Measurements from ENCODE around the gene INPP4B. TPM values are rescaled to one million over a fixed set of nuclear protein-coding genes. Genes with fewer than 3 reads are reported as not detected.
A peak's percentile ranks its signal among the peaks of the same experiment; 100 is the strongest.

The INPP4B gene
- polyA plus RNA-seq, 12 donors = 17.7 to 45.1 (median 36.1) TPM; not detected in 1

DNA sequence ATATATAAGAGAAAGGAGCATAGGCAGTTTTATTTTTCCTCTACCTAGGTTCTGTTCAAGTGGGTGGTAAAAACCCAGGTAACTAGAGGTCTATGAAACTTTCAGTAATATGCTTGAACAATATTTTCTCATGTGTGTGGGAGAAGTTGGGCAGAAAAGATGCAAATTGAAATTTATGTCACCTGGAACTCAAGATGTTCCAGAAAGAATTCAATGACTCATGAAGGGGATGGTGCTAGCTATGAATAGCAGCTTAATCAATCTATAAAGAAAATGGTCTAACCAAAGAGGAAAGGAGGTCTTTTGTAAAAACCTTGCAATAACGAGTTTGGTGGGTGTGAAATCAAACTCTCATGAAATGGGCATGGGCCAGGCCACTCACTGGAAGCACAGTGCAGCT is 263.8 kb downstream of the INPP4B start:
- no peak for DNase-seq

DNA sequence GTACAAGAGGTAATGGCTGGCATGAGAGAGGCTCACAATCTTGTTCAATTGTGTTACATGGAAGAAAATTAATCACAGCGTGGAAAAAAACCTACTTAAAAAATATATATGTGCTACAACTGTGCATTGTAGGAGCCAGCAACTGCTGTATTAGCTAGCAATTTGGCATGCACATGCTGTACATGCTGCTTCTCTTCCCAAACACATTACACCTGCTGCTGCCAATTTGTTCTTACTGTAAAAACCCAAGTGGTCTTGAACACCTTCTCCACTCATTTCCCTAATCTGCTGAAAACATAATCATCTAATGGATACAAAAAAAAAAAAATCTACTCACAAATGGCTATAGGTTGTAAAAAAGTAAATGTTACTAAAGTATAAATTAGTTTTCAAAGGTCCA is 264.2 kb downstream of the INPP4B start:
- DNase-seq = no peak

DNA sequence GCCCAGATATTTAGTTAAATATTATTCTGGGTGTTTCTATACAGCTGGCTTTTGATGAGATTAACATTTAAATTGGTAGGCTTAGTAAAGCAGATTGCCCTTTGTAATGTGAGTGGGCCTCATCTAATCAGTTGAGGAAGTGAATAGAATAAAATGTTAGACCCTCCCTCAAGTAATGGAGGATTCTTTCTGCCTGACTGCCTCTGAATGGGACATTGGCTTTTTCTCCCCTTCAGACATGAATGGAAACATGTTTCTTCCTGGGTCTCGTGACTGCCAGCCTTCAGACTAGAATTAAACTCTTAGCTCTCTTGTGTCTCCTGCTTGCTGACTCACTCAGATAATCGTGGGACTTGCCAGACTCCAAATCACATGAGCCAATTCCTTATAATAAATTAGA is 266.7 kb downstream of the INPP4B start:
- DNase-seq = no peak

DNA sequence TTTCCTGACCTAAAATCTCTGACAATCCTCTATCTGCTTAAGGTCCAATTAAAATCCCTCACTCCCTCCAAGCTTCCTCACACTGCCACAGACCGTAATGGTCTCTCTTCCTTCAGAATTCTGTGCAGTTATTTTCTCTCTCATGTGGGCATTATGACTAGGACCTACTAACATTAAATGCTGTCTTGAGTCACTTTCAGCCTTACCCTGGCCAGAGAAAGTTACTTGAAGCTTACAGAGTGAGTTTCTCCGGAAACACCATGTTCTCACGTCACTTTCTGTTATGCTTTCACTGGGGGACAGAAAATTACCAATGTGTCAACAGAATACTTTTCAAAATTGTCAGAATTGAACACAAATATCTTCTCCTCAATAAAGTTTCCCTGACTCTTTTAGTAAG is 271.8 kb downstream of the INPP4B start:
- no peak for DNase-seq

DNA sequence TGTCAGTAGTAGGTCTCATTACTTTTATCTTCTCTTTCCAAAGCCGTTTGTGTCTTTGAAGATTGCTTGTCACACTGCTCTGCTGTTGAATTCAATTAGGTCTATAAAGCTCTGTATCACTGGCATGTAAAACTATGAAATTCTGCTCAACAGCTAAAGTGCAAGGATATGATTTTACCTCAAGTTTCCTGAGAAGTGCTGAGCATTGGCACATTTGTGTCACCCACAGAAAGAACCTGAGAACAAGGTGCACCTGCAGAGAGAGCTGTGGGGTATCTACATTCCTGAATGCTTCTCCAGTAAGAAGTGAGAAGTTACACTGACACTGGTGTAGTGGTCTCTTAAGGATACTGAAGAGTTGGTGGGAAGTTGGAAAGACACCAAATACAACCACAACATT is 274.0 kb downstream of the INPP4B start:
- no peak for DNase-seq

DNA sequence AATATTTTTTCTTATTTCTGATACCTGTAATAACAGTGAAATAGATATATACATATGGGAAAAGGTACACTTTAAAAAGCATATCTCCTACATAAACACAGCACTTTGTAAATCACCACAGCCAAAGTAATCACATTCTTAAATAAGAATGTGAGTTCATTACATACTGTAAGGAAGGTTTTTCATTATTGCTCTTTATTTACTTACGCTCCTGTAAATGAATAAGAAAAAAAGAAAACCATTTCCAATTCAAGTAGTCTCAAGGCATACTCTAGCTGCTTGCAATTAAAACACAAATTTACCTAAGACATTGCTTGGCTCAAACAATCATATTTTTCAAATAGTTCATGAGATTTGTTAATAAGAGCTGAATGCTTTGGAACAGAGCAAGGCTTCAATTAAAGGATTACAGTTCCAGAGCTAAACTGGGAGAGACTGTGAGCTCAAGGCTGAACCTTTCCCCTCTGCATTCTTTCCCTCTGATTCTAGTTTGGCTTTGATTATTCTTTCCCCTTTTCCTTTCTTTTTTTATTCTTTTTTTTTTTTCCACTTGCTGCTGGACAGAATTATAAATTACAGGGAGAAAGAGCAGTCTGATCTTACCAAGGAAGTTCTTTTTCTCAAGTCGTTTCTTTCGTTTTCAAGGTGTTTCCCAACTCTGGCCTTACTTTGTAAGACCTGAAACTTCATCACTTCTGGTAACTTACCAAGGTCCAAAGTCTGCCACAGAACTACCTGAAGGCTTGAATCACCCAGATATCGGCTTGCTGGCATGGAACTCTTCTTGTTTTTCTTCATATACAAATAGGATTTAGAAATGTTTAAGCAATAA is 278.3 kb downstream of the INPP4B start:
- DNase-seq = peak; percentile 33

DNA sequence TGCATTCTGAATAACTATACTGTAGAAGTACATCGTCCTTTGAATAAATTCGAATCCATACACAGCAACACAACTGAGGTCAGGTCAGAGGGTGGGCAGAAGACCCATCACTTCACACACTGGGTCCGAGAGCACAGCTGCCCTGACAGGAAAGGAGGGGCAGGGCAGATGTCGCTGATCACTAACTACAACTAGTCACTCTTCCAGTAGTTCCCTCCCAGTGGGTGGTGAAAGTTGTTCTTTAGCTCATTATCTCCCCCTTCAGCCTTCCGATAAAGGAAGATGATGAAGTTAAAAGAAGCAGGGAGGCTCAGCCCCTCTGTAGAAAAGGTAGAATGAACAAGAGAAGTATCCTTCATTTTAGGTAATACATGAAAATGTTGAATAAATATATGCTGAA is 278.9 kb downstream of the INPP4B start:
- no peak for DNase-seq

DNA sequence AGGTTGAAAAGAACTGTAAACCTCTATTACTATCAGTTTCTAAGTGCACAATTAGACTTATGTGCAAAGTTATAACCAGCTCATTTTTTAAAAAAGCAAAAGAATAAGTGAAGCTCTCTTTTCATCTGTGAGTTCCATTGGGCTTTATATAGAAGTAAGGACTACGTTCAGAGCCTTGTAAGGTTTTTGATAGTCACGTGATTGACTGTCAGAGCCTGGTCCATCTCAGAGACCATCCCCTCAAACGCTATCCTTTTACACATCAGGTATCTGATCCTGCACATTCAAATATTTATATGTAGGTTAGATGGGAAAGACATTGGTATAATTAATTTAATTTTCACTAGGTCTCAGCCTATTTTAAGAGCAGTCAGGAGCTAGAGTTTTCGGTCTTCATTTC is 279.3 kb downstream of the INPP4B start:
- DNase-seq = no peak

DNA sequence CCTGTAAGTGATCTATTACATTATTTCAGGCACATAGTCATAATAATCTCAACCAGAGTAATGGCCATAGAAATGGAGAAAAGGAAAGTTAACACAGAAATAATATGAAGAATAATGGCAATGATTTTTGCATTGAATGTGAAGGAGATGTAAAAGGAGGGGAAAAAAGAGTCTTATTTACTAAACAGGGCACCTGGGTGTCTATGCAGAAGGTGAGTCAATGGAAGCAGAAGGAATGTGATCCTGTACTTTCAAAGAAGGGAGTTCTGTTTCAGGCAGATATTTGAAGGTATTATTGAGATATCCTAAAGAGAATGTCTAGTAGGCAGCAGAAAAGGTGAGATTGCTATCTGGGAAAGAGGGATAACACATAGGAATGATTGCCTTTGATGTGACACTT is 279.9 kb downstream of the INPP4B start:
- no peak for DNase-seq

DNA sequence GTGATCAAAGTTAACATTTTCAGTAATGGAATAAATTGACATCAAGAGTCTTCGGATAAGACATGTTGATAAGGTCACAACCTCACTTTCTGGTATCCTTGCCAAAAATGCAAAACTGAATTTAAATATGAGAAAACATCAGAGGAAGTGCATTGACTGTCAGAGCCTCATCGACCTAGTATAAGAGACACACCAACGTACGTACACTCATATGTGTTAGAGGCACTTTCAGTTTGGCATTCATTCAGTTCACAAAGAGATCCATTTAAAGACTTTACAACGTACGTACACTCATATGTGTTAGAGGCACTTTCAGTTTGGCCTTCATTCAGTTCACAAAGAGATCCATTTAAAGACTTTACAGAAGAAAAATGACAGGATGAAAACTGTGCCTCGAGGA is 280.3 kb downstream of the INPP4B start:
- DNase-seq = no peak

DNA sequence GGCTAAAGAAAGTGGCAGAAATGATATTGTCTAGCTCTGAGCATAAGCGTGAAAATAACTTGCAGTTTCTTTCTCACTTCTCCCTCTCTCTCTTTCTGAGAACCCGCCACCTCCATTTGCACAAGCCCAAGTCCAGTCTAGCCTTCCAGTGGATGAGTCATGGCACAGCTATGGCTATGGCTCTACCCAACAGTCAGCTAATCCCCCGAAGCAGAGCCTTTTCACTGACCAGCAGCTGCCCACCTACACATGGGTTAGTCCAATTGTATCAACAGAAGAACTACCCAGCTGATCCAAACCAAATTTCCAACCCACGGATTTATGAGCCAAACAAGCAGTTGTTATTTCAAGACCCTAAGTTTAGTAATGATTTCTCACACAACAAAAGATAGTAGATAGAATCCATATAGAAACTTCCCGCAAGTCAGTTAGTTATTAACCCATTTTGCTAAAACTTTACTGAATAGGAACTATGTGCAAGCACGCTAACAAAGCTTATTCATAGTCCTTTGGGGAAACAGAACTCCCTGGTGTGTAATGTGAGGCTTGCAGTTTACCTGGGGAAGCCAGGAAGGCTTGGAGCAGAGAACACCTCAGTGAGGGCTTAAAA is 282.3 kb downstream of the INPP4B start:
- DNase-seq = no peak

DNA sequence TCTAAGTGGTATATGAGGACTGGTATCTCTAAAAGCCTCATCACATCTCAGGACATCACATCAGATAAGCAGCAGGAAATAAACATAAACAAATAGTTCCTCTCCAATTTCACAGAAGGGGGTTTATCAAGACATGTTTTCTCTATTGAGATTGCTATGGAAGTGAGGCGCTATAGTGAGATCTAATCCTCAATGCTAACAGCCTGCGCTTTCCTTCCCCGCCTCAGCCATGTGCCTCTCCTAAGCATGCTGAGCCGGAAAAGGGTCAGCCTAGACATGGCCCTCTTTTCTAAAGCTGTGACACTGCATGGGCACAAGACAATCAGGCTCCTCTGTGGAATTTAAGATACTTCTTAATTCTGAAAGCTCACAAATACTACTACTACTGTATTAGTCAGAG is 286.1 kb downstream of the INPP4B start:
- DNase-seq = no peak

DNA sequence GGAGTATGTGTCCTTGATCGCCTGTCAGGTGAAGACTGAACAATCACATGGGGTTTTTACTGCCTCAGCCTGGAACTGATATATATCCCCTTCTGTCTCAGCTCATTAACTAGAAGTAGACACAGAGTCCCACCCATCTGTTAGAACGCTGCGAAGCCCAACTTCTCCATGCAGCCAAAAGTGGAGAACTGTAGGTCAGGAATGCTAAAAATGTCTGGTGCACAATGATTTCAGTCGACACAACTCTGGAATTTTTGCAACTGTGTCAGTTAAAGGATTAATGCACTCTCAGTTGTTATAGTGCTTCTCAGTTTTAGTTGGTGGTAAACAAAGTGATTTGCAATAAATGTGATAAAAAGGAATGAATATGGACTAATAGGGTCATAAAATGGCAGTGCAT is 287.2 kb downstream of the INPP4B start:
- no peak for DNase-seq

DNA sequence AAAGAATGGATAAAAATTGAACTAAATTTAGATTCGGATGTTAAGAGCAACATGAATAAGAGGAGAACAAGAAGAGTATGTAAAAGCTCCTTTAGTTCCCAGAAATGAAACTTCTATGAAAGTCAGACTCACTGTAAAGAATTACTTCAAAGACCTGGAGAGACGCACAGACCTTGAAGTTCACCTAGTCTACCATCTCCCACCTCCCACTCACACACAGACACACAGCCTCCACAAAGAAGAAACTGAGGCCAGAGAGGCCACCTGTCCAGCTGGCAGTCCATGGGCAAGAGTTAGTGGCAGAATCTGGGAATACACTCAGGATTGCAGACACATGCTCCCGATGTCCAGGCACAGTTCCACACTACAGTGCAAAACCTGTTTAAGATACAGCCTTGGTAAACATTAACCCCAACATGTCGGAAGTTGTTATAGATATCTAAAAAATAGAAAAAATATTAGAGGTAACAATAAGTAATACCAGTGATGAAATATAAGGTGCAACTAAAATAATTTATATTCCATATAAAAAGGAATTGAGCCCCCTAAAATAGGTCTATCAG is 288.8 kb downstream of the INPP4B start:
- no peak for DNase-seq

DNA sequence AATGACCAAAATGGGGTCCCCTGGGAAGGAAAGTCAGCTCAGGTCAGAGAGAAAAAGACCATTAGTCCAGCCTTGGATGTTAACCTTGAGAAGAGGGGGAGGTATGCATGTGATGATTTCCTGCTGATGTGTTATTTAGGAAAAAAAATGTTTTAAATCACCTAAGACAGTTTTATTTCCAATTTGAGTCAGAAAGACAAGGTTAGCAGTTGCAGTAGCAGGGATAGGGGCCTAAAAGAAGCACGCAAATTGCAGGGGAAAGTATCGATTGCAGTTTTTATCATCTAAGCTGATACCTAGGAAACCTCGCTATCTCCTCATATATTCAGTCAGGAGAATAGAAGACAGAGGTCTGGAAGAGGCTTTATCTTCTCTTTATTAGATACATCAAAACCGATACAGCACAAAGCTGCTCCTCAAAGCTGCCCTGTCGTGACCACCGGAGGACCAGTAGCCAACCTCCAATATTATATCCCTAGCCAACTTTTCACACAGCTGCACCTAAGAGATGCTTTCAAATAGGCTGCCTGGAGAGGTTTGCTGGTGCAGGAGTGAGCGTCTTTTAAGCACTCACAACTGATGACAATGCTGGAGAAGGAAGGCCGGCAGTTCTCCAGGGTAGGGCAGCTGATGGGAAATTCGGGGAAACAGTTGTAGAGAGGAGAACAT is 289.4 kb downstream of the INPP4B start:
- no peak for DNase-seq

DNA sequence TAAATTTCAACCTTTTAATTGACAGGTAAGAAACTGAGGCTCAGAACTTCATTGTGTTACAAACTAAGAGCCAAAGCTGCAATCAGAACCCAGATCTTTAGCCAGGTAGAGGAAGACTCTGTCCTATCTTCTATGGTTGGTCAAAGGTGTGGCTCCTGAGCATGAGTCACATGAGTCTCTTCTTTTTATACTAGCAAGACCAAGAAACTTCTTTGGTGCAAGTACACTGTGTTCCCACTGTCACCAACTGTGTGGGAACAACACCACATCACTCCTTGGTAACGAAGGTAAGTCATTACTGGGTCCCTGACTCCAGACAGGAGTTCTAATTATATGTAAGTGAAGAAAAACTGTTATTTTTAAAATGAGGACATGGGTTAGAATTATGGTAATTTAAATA is 290.1 kb downstream of the INPP4B start:
- DNase-seq = no peak

DNA sequence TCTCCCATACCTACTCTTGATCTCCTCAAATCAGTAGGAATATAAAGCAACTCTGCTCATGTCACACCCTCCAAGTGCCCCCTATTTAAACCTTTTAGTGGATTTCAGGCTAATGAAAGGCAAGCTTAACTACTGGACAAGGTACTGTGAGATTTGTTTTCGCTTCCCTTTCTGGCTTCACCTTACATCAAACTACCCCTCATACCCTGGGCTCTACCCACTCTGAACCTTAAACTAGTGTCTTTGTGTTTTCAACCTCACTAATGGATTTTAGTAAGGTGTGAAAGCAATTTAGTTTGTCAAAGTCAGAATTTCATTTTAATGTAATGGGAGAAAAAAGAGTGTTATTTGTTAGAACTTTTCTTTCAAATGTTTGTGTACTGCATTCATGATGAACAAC is 291.7 kb downstream of the INPP4B start:
- no peak for DNase-seq

DNA sequence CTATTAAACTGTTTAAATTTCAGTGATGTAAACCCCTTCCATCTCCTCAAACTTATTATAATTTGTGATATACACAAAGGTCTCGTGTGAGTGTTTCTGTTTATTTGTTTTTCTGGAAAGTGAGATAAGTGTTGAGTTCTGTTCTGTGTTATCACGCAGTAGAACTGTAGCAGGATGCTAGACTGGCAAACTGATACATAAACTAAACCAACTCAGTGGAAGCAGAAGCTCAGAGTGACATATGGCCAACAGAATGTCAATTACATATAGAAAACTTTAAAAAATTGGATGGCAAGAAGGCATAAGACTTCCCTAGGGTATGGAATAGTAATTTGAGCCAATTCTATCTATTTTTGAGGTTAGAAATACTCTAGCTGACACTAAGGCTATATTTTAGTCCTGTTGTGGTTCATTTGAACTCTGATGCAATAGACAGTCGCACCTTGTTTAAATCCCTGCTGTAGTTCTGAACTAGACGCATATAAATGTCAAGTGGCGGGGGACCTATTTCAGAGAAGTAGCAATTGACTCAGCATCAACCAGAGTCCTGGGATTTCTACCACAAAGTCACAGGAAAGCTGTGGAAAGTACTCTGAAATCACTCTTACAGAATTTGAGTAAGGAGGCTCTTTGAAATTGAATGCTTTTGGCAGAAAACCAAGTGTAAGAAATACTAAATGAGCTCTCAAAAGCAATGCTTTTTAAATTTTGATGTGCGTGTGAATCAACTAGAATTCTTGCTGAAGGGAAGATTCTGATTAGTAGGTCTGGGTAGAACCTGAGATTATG is 294.4 kb downstream of the INPP4B start:
- DNase-seq = no peak

DNA sequence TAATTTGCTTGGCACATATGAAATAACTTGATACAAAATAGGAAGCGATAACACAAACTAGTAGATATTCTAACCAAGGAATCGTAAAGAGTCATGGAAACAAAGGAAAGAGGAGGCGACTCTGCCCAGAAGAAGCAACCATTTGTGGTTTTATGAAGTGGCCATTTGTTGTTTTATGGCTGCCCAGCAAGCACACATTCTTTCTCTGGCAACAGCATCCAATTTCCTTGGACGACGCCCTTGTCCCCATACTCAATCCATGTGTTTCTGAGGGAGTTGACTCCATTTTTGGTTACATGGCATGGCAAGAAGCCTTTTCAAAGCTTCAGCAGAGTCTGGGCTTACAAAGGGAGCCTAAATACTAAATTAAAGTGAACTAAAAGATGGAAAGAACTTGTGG is 295.1 kb downstream of the INPP4B start:
- no peak for DNase-seq

DNA sequence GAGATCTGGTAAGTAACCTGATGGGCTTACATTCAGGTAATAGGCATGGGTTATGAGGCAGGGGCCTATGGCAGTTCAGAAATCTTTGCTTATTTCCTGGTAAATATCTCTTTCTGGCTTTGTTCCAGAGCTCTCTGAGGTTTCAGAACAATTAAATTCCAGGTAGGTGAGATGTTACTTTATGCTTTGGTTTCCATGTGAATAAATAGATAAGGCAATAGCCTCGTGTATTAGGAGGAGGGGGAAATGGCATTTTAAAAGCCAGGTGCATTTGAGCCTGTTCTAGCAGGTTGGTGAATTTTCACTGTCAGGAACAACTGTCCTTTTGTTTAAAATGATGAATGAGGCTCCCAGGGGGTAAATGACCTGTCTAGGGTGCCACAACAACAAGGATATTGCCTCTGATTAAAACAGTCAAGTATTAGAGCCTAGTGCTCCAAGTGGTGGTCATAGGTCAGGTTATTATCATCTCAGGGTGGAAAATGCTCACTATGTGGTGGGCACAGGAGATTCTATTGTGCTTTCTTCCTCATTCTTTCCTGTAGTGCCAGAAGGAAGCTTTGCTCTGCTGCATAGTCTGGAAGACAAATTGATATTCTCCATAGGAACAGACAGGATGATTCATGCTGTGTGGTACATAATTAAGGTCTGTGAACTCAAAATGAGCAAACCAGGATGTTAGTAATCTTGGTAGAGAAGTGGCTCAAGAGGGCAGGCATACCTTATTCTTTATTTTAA is 296.2 kb downstream of the INPP4B start:
- DNase-seq = no peak

DNA sequence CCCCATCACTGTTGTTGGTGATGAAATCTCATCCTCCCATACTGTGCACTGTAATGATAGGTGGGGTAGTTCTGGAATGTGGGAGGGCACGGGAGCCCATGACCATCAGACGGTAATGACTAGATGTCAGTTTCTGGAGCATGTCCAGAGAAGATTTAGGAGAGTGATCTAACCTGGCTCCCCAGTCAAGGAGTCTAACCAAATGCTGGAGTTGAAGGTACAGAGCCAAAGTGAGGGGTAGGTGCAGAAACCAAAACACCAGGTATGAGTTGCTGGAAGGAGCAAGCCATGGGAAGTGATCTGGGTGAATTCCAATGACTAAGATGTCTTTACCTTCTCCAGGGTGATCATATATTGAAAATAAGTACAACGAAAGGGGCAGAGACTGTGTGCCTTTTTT is 296.9 kb downstream of the INPP4B start:
- no peak for DNase-seq

All from muscle of arm (tissue), 12 donors.